Neural progenitor cell (in vitro differentiated cells): Measurements from ENCODE around the gene GARIN5B.

ENCODE experiments used
- CTCF ChIP-seq: fragments of 200-600 bp; sonication (generic); IDR thresholded peaks from 2 replicates; pipeline ENCODE4 v1.5.1; 2017; ENCODE audit warnings: antibody characterized with exemption, mild to moderate bottlenecking
- EZH2 ChIP-seq: fragments of 200-600 bp; sonication (generic); IDR thresholded peaks from 2 replicates; pipeline ENCODE4 v1.6.1; 2017; ENCODE audit warnings: antibody characterized with exemption, mild to moderate bottlenecking, moderate library complexity

- TF ChIP-seq CTCF (no peak), EZH2 (no peak)
These were observed 17.8 kb downstream of the GARIN5B start for GRCh38 chr19:55345101-55345817.
